NOMO-1 treated with DMSO at 0.1 percent for 48 hours (cell line): ENCODE results near the gene ALDOB.

Experiments used
- DNase-seq: peaks from one replicate; lab custom pipeline; 2025; ENCODE audit not compliant: unreplicated experiment; lab: John Stamatoyannopoulos, UW

The ALDOB gene

GRCh38 chr9:101435601-101436079 lies at the start of gene ALDOB:
TSS of gene ALDOB (minus strand) at chr9:101435774. CDS start at chr9:101430887, 4,887 bp downstream.
- DNase-seq = no peak

GRCh38 chr9:101484046-101484445 lies 48.5 kb upstream of the ALDOB start:
- no peak for DNase-seq

- no peak for DNase-seq
Measured at GRCh38 chr9:101481261-101481660, 45.7 kb upstream of the ALDOB start.

GRCh38 chr9:101480386-101480785 lies 44.8 kb upstream of the ALDOB start:
- DNase-seq = no peak

GRCh38 chr9:101479338-101480030 lies 43.9 kb upstream of the ALDOB start:
- DNase-seq = no peak

- peak; percentile 10 for DNase-seq
Measured at GRCh38 chr9:101478906-101479305, 43.3 kb upstream of the ALDOB start.

- no peak for DNase-seq
Measured at GRCh38 chr9:101478444-101478843, 42.9 kb upstream of the ALDOB start.

GRCh38 chr9:101477736-101478135 lies 42.2 kb upstream of the ALDOB start:
- DNase-seq = no peak

GRCh38 chr9:101477214-101477613 lies 41.6 kb upstream of the ALDOB start:
- DNase-seq = no peak

GRCh38 chr9:101476576-101477208 lies 41.1 kb upstream of the ALDOB start:
- no peak for DNase-seq

GRCh38 chr9:101472891-101473290 lies 37.3 kb upstream of the ALDOB start:
- DNase-seq = no peak

- DNase-seq = no peak
Measured at GRCh38 chr9:101470929-101471328, 35.4 kb upstream of the ALDOB start.

GRCh38 chr9:101470021-101470420 lies 34.4 kb upstream of the ALDOB start:
- DNase-seq = no peak

- no peak for DNase-seq
Measured at GRCh38 chr9:101469026-101469425, 33.5 kb upstream of the ALDOB start.

- no peak for DNase-seq
Measured at GRCh38 chr9:101468116-101468515, 32.5 kb upstream of the ALDOB start.

- no peak for DNase-seq
Measured at GRCh38 chr9:101467690-101468089, 32.1 kb upstream of the ALDOB start.

- no peak for DNase-seq
Measured at GRCh38 chr9:101466863-101467262, 31.3 kb upstream of the ALDOB start.

GRCh38 chr9:101465326-101465915 lies 29.8 kb upstream of the ALDOB start:
- peak; percentile 63 for DNase-seq

- no peak for DNase-seq
Measured at GRCh38 chr9:101463397-101463796, 27.8 kb upstream of the ALDOB start.

- DNase-seq = no peak
Measured at GRCh38 chr9:101462558-101462957, 27.0 kb upstream of the ALDOB start.

GRCh38 chr9:101460965-101461364 lies 25.4 kb upstream of the ALDOB start:
- no peak for DNase-seq

GRCh38 chr9:101458963-101459631 lies 23.5 kb upstream of the ALDOB start:
- peak; percentile 50 for DNase-seq
